HG03175 (cell line): Measurements from ENCODE around the gene RBM8A.
A peak's percentile ranks its signal among the peaks of the same experiment; 100 is the strongest.

Source experiments
- ATAC-seq: cut with Tn5 transposase; IDR thresholded peaks from one replicate; pipeline ENCODE4 v1.9.1; 2021; ENCODE audit warnings: mild to moderate bottlenecking, moderate library complexity; ENCODE audit not compliant: unreplicated experiment

The RBM8A gene

GRCh38 chr1:145918144-145918991 is 8.9 kb downstream of the RBM8A start, which contains the start of gene PEX11B:
TSS of gene PEX11B (minus strand) at chr1:145918717. CDS start at chr1:145918688, 29 bp downstream.
- ATAC-seq, result peak; percentile 84

DNA sequence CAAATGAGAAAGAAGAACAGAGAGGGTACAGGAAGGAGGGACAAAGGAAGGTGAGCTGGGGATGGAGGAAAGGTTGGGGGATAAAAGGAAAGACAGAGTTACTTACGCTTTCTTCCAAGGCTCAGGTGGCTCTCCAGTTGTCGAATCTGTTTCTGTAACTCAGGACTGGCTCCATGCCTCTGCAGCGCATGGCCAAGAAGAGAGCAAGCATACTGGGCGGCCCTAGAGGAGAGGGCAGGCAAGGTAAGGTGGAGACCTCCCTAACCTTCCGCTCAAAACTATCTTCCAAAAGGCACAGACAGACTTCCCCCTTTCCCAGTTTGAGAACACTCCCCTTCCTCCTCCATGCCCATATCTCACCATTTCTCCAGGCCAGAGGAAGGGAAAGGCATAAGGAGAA is 9.7 kb downstream of the RBM8A start:
- no peak for ATAC-seq

DNA sequence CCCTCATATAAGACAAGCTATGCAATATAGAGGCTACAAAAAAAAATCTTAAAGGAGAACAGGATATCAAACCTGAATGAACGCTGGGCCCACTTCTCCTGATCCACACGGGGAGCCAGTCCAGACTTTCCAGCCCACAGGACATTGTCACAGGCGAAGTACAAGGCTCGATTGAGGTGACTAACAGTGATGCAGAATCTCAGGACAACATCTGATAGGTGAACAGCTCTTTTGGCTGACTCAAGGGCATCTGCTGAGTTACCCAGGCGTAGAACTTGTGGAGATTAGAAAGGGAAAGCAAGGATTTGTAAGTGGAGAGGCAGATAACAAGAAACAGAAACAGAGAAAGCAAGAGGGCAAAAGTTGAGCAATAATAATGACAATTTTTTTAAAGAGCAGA is 10.5 kb downstream of the RBM8A start:
- ATAC-seq, result no peak

DNA sequence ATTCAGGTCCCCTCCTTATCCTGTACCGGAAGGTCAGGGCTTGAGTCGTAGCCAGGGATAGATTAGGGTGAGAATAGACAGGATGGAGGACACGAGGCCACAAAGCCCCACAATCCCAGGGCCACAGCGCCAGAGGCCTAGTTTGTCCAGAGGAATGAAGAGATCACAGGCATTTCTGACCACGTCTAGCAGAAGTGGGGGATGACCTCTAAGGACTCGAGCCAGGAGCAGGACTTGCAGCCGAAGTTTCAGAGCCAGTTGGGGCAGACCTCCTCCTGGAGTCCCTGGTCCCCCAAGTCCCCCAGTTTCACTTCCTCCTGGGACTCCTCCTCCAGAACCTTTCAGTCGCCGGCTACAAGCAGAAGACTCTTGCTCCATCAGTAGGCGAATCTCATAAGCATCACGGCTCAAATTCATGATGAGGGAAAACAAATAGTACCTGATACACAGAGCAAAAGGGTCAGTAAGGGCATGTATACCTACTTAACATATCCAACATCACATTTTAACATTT is 15.1 kb downstream of the RBM8A start:
- no peak for ATAC-seq

- no peak for ATAC-seq
Measured at GRCh38 chr1:145908653-145909052, 18.6 kb downstream of the RBM8A start.

DNA sequence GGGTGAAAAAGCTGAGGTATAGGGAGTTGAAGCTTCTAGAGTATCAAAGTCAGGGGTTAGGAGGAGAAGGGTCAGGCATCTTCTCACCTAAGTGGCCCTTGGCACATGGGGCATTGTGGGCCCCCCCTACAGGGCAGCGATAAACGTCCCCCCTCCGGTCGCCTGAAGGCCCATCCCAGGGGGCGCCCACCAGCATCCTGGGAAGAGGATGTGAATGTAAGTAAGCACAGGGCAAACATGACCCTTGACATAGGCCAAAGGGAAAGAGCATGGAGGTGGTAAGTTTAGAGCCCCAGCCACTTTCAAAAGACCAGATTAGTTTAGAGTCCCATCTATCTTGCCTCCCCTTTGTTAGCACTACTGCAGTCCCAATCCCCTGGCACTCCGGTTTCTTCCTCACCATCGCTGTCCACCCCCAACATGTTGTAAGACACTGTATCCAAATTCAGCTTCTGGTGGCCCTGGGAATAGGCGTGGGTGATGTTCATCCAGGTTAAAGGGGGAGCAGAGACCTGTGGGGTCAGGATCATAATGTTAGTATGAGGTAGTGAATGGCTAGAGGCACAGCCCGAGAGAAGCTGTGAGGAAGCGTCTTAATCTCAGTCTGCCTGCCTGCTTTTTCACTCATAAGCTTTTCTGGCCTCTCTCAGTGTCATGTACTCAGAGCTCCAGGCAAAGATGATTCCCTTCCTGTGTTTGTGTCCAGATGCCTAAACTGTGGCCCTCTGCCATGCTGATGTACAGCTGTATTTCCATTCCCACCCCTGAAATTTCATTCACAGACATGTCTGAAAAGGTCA is 20.1 kb downstream of the RBM8A start:
- ATAC-seq, result no peak

- ATAC-seq, result no peak
Measured at GRCh38 chr1:145901312-145902021, 25.8 kb downstream of the RBM8A start.

- ATAC-seq, result no peak
Measured at GRCh38 chr1:145898756-145899155, 28.5 kb downstream of the RBM8A start.

DNA sequence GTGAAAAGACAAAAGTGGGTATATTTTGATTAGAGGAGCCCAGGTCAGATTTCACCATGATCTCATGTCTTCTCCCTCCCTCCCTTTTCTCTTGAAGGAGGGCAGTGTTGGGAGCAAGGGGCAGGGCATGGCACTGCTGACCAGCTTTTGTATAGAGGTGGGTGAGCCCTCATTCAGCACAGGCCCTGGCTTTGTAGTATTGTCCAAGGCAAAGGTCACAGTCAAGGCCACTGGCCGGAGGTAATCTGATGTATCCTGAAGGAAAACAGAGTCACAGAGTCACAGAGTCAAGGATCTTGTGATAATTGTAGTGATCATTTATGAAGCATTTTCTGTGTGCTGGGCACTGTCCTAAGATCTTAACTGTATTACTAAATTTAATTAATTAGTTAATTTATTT is 29.3 kb downstream of the RBM8A start:
- no peak for ATAC-seq

GRCh38 chr1:145895471-145895870 is 31.8 kb downstream of the RBM8A start:
- no peak for ATAC-seq

DNA sequence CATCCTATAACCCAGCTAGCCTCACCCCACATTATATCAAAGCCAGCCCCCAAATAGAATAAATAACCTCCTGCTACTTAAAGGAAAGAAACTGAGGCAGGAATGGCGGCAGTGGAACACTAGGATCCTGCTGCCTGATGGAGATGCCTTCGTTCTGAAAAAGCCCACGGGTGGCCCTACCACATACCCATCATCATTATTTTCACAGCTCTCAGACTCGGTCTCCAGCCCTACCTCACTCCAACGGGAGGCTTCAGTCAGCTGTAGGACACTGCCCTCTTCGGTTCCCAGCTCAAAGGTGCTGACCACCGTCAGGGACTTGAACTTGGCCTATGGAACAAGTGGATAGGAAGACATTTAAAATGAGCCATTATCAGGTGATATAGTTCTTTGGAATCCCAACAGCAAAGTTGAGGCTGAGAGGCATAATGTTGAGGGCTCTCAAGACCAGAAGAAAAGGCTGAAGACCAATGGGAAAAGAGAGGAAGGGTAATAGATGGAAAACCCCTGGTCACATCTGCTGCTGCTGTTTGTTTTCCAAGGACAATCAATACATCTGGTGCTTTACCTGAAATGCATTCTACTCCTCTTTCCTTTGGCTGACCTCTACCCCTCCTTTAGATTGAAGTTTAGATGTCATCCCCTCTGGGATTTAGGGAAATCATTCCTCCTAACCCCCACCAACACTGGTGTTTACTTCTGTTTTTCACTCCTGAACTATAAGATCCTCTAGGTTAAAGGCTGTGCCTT is 33.8 kb downstream of the RBM8A start:
- ATAC-seq, result no peak

- no peak for ATAC-seq
Measured at GRCh38 chr1:145892486-145893087, 34.7 kb downstream of the RBM8A start.

DNA sequence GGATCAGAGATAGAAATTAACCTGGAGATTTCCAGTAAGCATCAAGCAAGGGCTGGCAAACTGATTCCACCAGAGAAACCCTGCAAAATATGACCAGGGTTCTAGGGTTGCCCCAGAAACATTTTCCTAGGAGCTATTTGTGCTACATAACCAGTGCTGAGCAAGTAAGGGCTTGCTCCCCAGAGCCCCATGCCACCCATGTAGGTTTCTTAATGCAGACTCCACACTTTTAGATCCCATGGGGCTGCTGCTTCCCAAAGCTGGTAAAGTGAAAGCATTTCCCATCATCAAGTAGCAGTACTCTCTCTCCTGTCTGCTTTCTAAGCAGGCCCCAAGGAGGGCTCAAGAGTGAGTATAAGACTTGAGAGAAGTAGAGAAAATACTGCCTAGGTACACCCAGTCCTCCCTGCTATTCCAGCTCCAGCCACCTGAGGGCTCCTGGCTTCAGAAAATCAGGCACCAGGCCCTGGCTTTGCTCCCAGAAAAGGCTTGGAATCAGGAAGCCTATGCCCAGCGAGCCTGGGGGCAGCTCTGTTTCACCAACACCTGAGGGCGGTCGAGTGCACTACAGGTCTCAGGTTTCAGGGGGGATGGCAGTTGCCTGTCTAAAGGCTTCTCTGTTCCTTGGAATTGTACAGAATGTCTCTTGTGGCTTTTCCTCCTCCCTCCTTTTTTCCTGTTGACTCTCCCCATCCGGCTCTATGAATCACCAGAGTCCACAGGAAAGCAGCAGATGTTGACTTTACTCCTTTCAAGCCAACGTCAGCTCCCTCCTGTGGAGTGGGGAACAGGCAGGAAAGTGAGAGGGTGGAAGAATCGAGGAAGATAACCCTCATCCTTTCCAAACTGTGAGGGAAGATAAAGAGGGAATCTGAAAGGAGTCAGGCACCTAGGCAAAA is 35.4 kb downstream of the RBM8A start:
- ATAC-seq, result peak; percentile 52

DNA sequence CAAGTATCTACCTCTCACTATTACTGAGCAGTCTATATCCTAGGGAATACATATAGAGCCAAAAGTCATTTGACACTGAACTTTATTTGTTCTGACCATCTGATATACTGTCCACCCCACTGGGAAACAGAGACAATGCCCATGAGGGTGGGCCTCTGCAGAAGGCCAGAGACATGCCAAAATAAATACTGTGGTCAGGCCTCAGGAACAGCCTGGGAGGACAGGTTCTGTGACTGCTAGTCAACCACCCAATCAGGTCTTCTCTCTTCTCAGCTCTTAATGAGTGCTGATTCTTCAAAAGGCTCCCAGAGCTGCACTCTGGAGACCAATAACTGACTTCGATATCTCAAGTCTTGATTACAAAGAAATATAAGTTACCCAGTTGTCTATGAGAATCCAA is 36.1 kb downstream of the RBM8A start:
- ATAC-seq, result no peak

GRCh38 chr1:145889722-145890121 is 37.6 kb downstream of the RBM8A start:
- ATAC-seq, result no peak

- no peak for ATAC-seq
Measured at GRCh38 chr1:145887631-145888030, 39.7 kb downstream of the RBM8A start.

- ATAC-seq, result no peak
Measured at GRCh38 chr1:145886816-145887215, 40.5 kb downstream of the RBM8A start.

DNA sequence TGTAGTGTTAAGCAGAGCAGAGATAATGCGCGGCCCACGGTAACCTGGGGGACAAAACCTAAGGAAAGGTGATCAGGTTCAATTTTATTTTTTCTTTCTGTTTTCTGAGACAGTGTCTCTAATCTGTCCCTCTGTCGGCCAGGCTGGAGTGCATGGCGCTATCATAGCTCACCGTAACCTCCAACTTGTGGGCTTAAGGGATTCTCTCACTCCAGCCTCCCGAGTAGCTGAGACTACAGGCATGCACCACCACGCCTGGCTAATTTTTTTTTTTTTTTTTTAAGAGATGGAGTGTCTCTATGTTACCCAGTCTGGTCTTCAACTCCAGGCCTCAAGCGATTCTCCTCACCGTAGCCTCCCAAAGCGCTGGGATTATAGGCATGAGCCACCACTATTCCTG is 40.9 kb downstream of the RBM8A start:
- no peak for ATAC-seq

DNA sequence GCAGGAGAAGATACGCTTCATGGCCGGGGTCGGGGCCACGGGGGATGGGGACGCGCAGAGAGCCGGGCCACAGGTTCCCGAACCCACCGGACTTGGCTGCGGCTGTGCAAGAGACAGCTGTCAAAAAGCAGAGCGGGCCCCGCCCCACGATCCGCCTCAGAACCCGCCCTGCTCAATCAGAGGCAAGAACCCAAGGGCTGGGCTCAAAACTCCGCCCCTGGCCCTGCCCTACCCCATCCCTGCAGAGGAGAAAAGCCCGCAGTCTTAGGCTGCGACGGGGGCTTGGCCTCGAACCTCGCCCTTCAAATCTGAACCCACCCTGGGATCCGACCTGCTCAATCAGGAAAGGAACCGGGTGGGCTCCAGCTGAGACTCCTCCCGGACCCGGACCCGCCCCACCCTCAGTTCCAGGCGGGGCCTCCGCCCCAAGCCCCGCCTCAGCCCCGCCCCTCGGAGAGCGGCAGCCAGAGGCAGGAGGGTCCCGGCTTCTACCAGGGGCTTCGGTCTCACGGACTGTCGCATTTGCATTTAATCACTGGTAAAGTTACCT is 41.5 kb downstream of the RBM8A start, which contains the start of gene ANKRD35:
Gene ANKRD35 (minus strand): TSS at position 129 of the 550 bp plus-strand sequence. CDS start 108 bp downstream, at position 21.
- ATAC-seq, result peak; percentile 100
